WTC11 (cell line): Measurements from ENCODE around the gene KANSL3. TPM values are rescaled to one million over a fixed set of nuclear protein-coding genes. Genes with fewer than 3 reads are reported as not detected.

Source experiments
- ATAC-seq: fragments of 200-7000 bp; cut with Tn5 transposase; 2 replicates; pipeline ENCODE4 v1.10.0; 2021; ENCODE audit warnings: mild to moderate bottlenecking, moderate library complexity
- CTCF ChIA-PET: fragments of 300-600 bp; sonication (Branson Sonifier 250); formaldehyde crosslinking; loops from one replicate; lab custom pipeline; 2021; ENCODE audit warnings: antibody characterized with exemption; lab: Charles Lee
- POLR2A ChIA-PET: fragments of 350-600 bp; sonication (Branson Sonifier 250); formaldehyde crosslinking; loops from one replicate; lab custom pipeline; 2021; ENCODE audit warnings: antibody characterized with exemption; lab: Charles Lee
- DNase-seq: peaks from one replicate; pipeline ENCODE4 v3.0.0; 2021; ENCODE audit warnings: low spot score
- H3K27ac Mint-ChIP-seq: 2 replicates; pipeline ENCODE4 v1.8.0; 2021; ENCODE audit warnings: mixed read lengths
- H3K27me3 Mint-ChIP-seq: 2 replicates; pipeline ENCODE4 v1.8.0; 2021; ENCODE audit warnings: low read depth, mild to moderate bottlenecking, moderate library complexity, mixed read lengths
- H3K36me3 Mint-ChIP-seq: 2 replicates; pipeline ENCODE4 v1.8.0; 2021; ENCODE audit warnings: mixed read lengths
- H3K4me1 Mint-ChIP-seq: 2 replicates; pipeline ENCODE4 v1.8.0; 2022; ENCODE audit warnings: mixed read lengths
- H3K4me3 Mint-ChIP-seq: 2 replicates; pipeline ENCODE4 v1.8.0; 2021; ENCODE audit warnings: mild to moderate bottlenecking, moderate library complexity, mixed read lengths
- H3K9me3 Mint-ChIP-seq: 2 replicates; pipeline ENCODE4 v1.8.0; 2021; ENCODE audit warnings: mixed read lengths
- ELF4 ChIP-seq: sonication (generic); formaldehyde crosslinking; IDR thresholded peaks from 2 replicates; pipeline ENCODE4 v1.8.1; 2022; ENCODE audit warnings: low read depth, mild to moderate bottlenecking, moderate library complexity, missing genetic modification reagents
- ETV6 ChIP-seq: sonication (generic); formaldehyde crosslinking; IDR thresholded peaks from 2 replicates; pipeline ENCODE4 v1.8.1; 2022; ENCODE audit warnings: mild to moderate bottlenecking, missing genetic modification reagents
- NFYB ChIP-seq: sonication (generic); formaldehyde crosslinking; conservative IDR thresholded peaks from 2 replicates; pipeline ENCODE4 v1.8.0; 2022; ENCODE audit warnings: low read depth, missing genetic modification reagents
- RORB ChIP-seq: fragments of 250-450 bp; sonication (Bioruptor Pico); IDR thresholded peaks from 2 replicates; pipeline ENCODE4 v1.9.0; 2021; ENCODE audit warnings: mild to moderate bottlenecking
- TCF7 ChIP-seq: sonication (generic); formaldehyde crosslinking; IDR thresholded peaks from 2 replicates; pipeline ENCODE4 v1.8.0; 2022; ENCODE audit warnings: mild to moderate bottlenecking, low read depth, missing genetic modification reagents, moderate library complexity
- ZNF138 ChIP-seq: sonication (generic); formaldehyde crosslinking; conservative IDR thresholded peaks from 2 replicates; pipeline ENCODE4 v1.8.1; 2022; ENCODE audit warnings: mild to moderate bottlenecking, moderate library complexity, missing genetic modification reagents
- ZNF423 ChIP-seq: fragments of 250-450 bp; sonication (Bioruptor Pico); IDR thresholded peaks from 2 replicates; pipeline ENCODE4 v2.1.2; 2022; ENCODE audit warnings: mild to moderate bottlenecking, moderate library complexity
- total RNA-seq: library from RNA; stranded (reverse); gene quantifications from 3 replicates; pipeline ENCODE4 v1.2.3, GENCODE V29; 2021
- TF ChIP-seq, protein P1 (sequence below): fragments of 250-450 bp; sonication (Bioruptor Pico); IDR thresholded peaks from 2 replicates; pipeline ENCODE4 v1.9.0; 2021; ENCODE audit warnings: moderate library complexity, mild to moderate bottlenecking, inconsistent platforms, borderline replicate concordance
- TF ChIP-seq, protein P2 (sequence below): sonication (generic); formaldehyde crosslinking; IDR thresholded peaks from 2 replicates; pipeline ENCODE4 v1.8.1; 2023; ENCODE audit warnings: mild to moderate bottlenecking, missing genetic modification reagents, borderline replicate concordance
- TF ChIP-seq, protein P3 (sequence below): fragments of 250-450 bp; sonication (Bioruptor Pico); IDR thresholded peaks from 2 replicates; pipeline ENCODE4 v1.9.0; 2021; ENCODE audit warnings: mild to moderate bottlenecking, borderline replicate concordance
- TF ChIP-seq, protein P4 (sequence below): sonication (generic); formaldehyde crosslinking; IDR thresholded peaks from 2 replicates; pipeline ENCODE4 v1.8.0; 2023; ENCODE audit warnings: missing genetic modification reagents, mild to moderate bottlenecking, borderline replicate concordance
- TF ChIP-seq, protein P5 (sequence below): fragments of 250-450 bp; sonication (Bioruptor Pico); IDR thresholded peaks from 2 replicates; pipeline ENCODE4 v1.9.0; 2021; ENCODE audit warnings: mild to moderate bottlenecking

KANSL3 gene
- total RNA-seq, 1 experiment from 2014 or later, result 32.5 TPM

DNA sequence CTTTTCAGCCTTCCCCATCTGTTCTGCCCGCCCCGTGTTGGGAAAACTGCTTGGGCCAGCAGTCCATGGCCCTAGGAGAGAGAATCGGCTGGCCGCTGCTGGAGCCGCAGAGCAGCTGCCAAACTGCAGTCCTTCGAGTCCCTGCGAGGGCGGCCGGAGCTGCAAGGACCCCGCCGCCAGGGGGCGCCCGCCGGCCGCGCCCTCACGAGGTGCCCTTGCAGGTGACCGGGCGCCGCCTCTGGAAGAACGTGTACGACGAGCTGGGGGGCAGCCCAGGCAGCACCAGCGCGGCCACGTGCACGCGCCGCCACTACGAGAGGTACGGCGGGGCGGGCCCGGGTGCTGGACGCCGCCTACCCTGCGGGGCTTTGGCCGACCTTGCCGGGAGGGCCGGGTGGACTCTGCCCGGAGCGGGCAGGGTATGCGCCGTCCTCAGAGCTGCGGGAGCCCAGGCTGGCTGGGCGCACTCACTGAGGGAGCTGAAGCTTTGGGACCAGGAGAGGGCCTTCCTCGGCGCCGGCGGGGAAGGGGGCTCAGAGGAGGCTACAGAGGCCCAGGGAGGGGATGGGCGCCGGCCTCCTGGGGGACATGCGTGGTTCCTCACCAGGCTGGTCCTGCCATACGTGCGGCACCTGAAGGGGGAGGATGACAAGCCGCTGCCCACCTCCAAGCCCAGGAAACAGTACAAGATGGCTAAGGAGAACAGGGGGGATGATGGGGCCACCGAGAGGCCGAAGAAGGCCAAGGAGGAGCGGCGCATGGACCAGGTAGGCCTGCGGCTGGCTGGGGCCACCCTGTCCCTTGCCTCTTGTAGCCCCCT lies 87.9 kb downstream of the KANSL3 start (continued):
- TF ChIP-seq ETV6, result 0 out of 2 replicates have a peak, but pooled peaks have one; percentile 46
- TF ChIP-seq ELF4 (CRISPR knock-in tag), result no peak
- TF ChIP-seq, protein P1, sequence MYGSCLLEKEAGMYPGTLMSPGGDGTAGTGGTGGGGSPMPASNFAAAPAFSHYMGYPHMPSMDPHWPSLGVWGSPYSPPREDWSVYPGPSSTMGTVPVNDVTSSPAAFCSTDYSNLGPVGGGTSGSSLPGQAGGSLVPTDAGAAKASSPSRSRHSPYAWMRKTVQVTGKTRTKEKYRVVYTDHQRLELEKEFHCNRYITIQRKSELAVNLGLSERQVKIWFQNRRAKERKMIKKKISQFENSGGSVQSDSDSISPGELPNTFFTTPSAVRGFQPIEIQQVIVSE (CRISPR knock-in tag), result no peak
- TF ChIP-seq, protein P2, sequence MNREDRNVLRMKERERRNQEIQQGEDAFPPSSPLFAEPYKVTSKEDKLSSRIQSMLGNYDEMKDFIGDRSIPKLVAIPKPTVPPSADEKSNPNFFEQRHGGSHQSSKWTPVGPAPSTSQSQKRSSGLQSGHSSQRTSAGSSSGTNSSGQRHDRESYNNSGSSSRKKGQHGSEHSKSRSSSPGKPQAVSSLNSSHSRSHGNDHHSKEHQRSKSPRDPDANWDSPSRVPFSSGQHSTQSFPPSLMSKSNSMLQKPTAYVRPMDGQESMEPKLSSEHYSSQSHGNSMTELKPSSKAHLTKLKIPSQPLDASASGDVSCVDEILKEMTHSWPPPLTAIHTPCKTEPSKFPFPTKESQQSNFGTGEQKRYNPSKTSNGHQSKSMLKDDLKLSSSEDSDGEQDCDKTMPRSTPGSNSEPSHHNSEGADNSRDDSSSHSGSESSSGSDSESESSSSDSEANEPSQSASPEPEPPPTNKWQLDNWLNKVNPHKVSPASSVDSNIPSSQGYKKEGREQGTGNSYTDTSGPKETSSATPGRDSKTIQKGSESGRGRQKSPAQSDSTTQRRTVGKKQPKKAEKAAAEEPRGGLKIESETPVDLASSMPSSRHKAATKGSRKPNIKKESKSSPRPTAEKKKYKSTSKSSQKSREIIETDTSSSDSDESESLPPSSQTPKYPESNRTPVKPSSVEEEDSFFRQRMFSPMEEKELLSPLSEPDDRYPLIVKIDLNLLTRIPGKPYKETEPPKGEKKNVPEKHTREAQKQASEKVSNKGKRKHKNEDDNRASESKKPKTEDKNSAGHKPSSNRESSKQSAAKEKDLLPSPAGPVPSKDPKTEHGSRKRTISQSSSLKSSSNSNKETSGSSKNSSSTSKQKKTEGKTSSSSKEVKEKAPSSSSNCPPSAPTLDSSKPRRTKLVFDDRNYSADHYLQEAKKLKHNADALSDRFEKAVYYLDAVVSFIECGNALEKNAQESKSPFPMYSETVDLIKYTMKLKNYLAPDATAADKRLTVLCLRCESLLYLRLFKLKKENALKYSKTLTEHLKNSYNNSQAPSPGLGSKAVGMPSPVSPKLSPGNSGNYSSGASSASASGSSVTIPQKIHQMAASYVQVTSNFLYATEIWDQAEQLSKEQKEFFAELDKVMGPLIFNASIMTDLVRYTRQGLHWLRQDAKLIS (CRISPR knock-in tag), result 0 out of 2 replicates have a peak, but pooled peaks have one; percentile 49

DNA sequence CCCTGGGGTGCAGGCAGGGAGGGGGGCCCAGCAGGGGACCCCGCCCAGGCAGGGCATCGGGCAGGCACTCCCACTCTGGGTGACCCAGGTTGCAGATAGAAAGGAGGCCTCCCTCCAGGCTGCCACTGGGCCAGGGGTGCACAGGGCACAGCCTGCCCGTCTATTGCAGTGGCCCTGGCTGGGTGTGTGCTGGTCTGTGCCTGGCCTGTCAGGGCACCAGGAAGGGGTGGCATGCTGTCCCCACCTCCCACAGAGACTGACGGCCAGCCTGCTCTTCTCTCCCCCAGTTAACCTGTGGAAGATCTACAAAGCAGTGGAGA lies 88.7 kb downstream of the KANSL3 start:
- H3K9me3 Mint-ChIP-seq, result peaks cover 9% of the 10 kb centered on the region
- ATAC-seq (no peak), DNase-seq (no peak)
- no peak for TF ChIP-seq NFYB (CRISPR knock-in tag)
- H3K27me3 Mint-ChIP-seq, result no peaks in the 10 kb centered on the region; the same call in 1 of the 2 replicates
- CTCF ChIA-PET, result interaction anchor here (0.9 to 4.4 kb wide), 40 partner anchors 8 to 451 kb away, joined by 3 to 117 read pairs (median 7); partner anchors contain the start of genes ANKRD39, ARID5A, CNNM3 and CNNM4
- H3K27ac Mint-ChIP-seq, result no peak overlapping the region
- H3K36me3 Mint-ChIP-seq, result peaks cover 13% of the 10 kb centered on the region
- no peak overlapping the region for H3K4me3 Mint-ChIP-seq
- POLR2A ChIA-PET, result interaction anchor here (1.1 kb wide), 1 partner anchor 10 kb away, joined by 3 read pairs; no protein-coding TSS in a partner anchor
- peaks cover 21% of the 10 kb centered on the region for H3K4me1 Mint-ChIP-seq

DNA sequence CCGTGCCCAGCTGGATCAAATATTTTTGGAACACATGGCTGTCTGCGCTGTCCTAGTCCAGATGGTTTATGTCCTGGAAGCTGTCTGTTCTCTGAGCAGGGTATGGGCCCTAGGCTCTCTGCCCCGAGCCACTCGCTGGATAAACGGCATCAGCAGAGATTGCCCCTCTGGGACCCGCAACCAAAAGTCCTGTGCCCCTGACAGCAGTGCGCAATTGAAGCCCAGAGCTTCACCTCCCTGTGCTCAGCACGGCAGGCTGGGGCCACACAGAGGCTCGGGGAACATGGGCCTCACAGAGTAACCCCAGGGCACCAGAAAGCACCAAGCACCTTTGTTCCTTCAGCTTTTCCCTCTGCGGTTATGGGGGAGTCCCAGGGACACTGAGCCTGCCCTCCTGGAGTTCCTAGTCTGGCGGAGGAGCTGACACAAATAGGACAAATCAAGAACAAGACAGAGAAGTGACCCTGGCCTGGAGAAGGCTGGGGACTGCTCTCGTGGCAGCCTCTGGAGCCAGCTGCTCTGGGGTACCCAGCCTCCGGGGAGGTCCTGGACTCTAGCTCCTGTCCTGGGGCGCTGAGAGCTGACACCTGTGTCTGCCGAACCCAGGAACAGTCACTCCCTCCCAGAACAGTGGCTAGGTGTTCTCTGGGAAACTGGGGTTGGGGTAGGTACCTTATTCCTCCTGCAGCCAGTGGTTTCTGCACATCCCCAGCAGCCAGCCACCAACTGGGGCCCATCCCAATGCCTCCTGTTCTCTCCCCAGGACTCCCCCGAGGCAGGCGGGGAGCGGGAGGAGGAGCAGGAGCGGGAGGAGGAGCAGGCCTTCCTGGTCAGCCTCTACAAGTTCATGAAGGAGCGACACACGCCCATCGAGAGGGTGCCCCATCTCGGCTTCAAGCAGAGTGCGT lies 89.3 kb downstream of the KANSL3 start:
- no peak overlapping the region for H3K27ac Mint-ChIP-seq
- POLR2A ChIA-PET, result no interaction called here
- no peak for ATAC-seq
- TF ChIP-seq TCF7 (no peak), ZNF423 (no peak), RORB (CRISPR knock-in tag) (no peak), ZNF138 (CRISPR knock-in tag) (no peak)
- TF ChIP-seq, protein P3, sequence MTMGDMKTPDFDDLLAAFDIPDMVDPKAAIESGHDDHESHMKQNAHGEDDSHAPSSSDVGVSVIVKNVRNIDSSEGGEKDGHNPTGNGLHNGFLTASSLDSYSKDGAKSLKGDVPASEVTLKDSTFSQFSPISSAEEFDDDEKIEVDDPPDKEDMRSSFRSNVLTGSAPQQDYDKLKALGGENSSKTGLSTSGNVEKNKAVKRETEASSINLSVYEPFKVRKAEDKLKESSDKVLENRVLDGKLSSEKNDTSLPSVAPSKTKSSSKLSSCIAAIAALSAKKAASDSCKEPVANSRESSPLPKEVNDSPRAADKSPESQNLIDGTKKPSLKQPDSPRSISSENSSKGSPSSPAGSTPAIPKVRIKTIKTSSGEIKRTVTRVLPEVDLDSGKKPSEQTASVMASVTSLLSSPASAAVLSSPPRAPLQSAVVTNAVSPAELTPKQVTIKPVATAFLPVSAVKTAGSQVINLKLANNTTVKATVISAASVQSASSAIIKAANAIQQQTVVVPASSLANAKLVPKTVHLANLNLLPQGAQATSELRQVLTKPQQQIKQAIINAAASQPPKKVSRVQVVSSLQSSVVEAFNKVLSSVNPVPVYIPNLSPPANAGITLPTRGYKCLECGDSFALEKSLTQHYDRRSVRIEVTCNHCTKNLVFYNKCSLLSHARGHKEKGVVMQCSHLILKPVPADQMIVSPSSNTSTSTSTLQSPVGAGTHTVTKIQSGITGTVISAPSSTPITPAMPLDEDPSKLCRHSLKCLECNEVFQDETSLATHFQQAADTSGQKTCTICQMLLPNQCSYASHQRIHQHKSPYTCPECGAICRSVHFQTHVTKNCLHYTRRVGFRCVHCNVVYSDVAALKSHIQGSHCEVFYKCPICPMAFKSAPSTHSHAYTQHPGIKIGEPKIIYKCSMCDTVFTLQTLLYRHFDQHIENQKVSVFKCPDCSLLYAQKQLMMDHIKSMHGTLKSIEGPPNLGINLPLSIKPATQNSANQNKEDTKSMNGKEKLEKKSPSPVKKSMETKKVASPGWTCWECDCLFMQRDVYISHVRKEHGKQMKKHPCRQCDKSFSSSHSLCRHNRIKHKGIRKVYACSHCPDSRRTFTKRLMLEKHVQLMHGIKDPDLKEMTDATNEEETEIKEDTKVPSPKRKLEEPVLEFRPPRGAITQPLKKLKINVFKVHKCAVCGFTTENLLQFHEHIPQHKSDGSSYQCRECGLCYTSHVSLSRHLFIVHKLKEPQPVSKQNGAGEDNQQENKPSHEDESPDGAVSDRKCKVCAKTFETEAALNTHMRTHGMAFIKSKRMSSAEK (CRISPR knock-in tag), result no peak
- TF ChIP-seq, protein P4, sequence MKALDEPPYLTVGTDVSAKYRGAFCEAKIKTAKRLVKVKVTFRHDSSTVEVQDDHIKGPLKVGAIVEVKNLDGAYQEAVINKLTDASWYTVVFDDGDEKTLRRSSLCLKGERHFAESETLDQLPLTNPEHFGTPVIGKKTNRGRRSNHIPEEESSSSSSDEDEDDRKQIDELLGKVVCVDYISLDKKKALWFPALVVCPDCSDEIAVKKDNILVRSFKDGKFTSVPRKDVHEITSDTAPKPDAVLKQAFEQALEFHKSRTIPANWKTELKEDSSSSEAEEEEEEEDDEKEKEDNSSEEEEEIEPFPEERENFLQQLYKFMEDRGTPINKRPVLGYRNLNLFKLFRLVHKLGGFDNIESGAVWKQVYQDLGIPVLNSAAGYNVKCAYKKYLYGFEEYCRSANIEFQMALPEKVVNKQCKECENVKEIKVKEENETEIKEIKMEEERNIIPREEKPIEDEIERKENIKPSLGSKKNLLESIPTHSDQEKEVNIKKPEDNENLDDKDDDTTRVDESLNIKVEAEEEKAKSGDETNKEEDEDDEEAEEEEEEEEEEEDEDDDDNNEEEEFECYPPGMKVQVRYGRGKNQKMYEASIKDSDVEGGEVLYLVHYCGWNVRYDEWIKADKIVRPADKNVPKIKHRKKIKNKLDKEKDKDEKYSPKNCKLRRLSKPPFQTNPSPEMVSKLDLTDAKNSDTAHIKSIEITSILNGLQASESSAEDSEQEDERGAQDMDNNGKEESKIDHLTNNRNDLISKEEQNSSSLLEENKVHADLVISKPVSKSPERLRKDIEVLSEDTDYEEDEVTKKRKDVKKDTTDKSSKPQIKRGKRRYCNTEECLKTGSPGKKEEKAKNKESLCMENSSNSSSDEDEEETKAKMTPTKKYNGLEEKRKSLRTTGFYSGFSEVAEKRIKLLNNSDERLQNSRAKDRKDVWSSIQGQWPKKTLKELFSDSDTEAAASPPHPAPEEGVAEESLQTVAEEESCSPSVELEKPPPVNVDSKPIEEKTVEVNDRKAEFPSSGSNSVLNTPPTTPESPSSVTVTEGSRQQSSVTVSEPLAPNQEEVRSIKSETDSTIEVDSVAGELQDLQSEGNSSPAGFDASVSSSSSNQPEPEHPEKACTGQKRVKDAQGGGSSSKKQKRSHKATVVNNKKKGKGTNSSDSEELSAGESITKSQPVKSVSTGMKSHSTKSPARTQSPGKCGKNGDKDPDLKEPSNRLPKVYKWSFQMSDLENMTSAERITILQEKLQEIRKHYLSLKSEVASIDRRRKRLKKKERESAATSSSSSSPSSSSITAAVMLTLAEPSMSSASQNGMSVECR (CRISPR knock-in tag), result no peak
- TF ChIP-seq, protein P5, sequence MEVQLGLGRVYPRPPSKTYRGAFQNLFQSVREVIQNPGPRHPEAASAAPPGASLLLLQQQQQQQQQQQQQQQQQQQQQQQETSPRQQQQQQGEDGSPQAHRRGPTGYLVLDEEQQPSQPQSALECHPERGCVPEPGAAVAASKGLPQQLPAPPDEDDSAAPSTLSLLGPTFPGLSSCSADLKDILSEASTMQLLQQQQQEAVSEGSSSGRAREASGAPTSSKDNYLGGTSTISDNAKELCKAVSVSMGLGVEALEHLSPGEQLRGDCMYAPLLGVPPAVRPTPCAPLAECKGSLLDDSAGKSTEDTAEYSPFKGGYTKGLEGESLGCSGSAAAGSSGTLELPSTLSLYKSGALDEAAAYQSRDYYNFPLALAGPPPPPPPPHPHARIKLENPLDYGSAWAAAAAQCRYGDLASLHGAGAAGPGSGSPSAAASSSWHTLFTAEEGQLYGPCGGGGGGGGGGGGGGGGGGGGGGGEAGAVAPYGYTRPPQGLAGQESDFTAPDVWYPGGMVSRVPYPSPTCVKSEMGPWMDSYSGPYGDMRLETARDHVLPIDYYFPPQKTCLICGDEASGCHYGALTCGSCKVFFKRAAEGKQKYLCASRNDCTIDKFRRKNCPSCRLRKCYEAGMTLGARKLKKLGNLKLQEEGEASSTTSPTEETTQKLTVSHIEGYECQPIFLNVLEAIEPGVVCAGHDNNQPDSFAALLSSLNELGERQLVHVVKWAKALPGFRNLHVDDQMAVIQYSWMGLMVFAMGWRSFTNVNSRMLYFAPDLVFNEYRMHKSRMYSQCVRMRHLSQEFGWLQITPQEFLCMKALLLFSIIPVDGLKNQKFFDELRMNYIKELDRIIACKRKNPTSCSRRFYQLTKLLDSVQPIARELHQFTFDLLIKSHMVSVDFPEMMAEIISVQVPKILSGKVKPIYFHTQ (CRISPR knock-in tag), result no peak
- TF ChIP-seq, all 79 proteins: peak for 0
- CTCF ChIA-PET, result interaction anchor here (0.9 to 4.4 kb wide), 11 partner anchors 8 to 267 kb away, joined by 3 to 117 read pairs (median 10); partner anchors contain the start of genes ARID5A and CNNM3
- peaks cover 21% of the 10 kb centered on the region for H3K4me1 Mint-ChIP-seq
- peaks cover 9% of the 10 kb centered on the region for H3K9me3 Mint-ChIP-seq
- H3K4me3 Mint-ChIP-seq, result no peak overlapping the region
- no peaks in the 10 kb centered on the region; the same call in 1 of the 2 replicates for H3K27me3 Mint-ChIP-seq
- DNase-seq, result no peak
- H3K36me3 Mint-ChIP-seq, result peaks cover 15% of the 10 kb centered on the region
